Thyroid gland (tissue), 4 donors: ENCODE measurements around the gene COL26A1. TPM values are rescaled to one million over a fixed set of nuclear protein-coding genes. Genes with fewer than 3 reads are reported as not detected.
A peak's percentile ranks its signal among the peaks of the same experiment; 100 is the strongest.

Experiments used
- DNase-seq, 2 donors: peaks; one replicate each; pipeline ENCODE4 v3.0.0-alpha.2; 2019
- H3K27ac ChIP-seq, 3 donors: fragments of 200-600 bp; sonication (generic); 1 replicate in 2 of 3; 2 replicates in 1 of 3; pipeline ENCODE4 v1.5.1; 2016 to 2019; ENCODE audit warnings: mild to moderate bottlenecking in 1 of 3, moderate library complexity in 1 of 3
- H3K27me3 ChIP-seq: fragments of 200-600 bp; sonication (generic); one replicate; pipeline ENCODE4 v1.5.1; 2019
- H3K36me3 ChIP-seq, 2 donors: fragments of 200-600 bp; sonication (generic); one replicate each; pipeline ENCODE4 v1.5.1; 2016 to 2019
- H3K4me1 ChIP-seq, 2 donors: fragments of 200-600 bp; sonication (generic); one replicate each; pipeline ENCODE4 v1.5.1; 2017 to 2019
- H3K4me3 ChIP-seq, 3 donors: fragments of 200-600 bp; sonication (generic); replicated peaks in 1 of 3; 1 replicate in 2 of 3; 2 replicates in 1 of 3; pipeline ENCODE4 v1.5.1; 2016; ENCODE audit warnings: mild to moderate bottlenecking in 1 of 3
- H3K9me3 ChIP-seq: fragments of 200-600 bp; sonication (generic); one replicate; pipeline ENCODE4 v1.5.1; 2017
- CTCF ChIP-seq, 6 experiments: fragments of 200-600 bp in 3 of 6; fragments of 450-650 bp in 3 of 6; sonication (generic) in 3 of 6; IDR thresholded peaks; one replicate each; pipeline ENCODE4 v1.5.1; 2016 to 2019; ENCODE audit warnings: antibody characterized with exemption in 6 of 6, mild to moderate bottlenecking in 2 of 6, inconsistent platforms in 1 of 6, moderate library complexity in 1 of 6
- POLR2A ChIP-seq, 2 donors: fragments of 450-650 bp; IDR thresholded peaks; one replicate each; pipeline ENCODE4 v1.6.1; 2017; ENCODE audit warnings: antibody characterized with exemption in 2 of 2, mild to moderate bottlenecking in 2 of 2, moderate library complexity in 1 of 2
- WGBS, 2 donors: methylation state at CpG; one replicate each; pipeline ENCODE4 v1.1.5; 2017; 5-methylcytosine and 5-hydroxymethylcytosine counted together
- intact Hi-C: fragments of 100-400 bp; cut with DNase I; formaldehyde crosslinking; loops from one replicate; pipeline ENCODE4 v1.15.1; 2023
- total RNA-seq, 4 donors: library from RNA; depleted of rRNA; stranded (reverse); fragments of >200 nt; gene quantifications; one replicate each; pipeline ENCODE4 v1.2.3, GENCODE V29; 2016

The COL26A1 gene
- total RNA-seq, 4 donors from 2014 or later: not detected

DNA sequence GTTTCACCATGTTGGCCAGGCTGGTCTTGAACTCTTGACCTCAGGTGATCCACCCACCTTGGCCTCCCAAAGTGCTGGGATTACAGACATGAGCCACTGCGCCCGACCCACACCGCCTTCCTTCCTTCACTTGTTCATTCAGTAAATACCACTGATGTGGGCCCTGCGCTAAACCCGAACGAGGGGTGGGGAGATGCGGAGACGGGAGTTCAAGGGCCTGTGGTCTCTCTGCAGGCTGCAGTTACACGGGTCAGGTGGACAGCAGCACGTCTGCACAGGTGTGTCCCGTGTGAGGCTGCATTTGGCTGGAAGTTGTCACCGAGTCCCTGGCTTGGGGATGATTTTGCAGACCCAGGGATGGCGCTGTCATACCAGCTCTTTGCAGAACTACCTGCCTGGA, 38.1 kb downstream of the COL26A1 start:
- no peak for DNase-seq
- Histone ChIP-seq H3K27ac (no peak overlapping the region), H3K36me3 (no peaks in the 10 kb centered on the region), H3K9me3 (no peaks in the 10 kb centered on the region), H3K4me1 (peaks cover 5 to 7% of the 10 kb centered on the region in 2 donors), H3K27me3 (no peaks in the 10 kb centered on the region), H3K4me3 (no peak overlapping the region)
- WGBS, 2 donors: 85 to 90% methylated on average over 13 of the region's 13 CpGs
- intact Hi-C loops: no loop called here
- no peak for TF ChIP-seq CTCF (IDR thresholded peaks at IDR 0.05)

- 43 to 51% methylated on average over 7 of the region's 7 CpGs for WGBS, 2 donors
- Histone ChIP-seq H3K27ac (no peak overlapping the region), H3K27me3 (no peaks in the 10 kb centered on the region)
Measured at GRCh38 chr7:101401390-101402080, 38.9 kb downstream of the COL26A1 start.

GRCh38 chr7:101402081-101402779, 39.6 kb downstream of the COL26A1 start:
- no peaks in the 10 kb centered on the region for H3K36me3 ChIP-seq
- H3K27me3 ChIP-seq: no peaks in the 10 kb centered on the region
- intact Hi-C loops: no loop called here
- TF ChIP-seq CTCF (IDR thresholded peaks at IDR 0.05) (no peak), POLR2A (IDR thresholded peaks at IDR 0.05) (no peak)
- 13 to 23% methylated on average over 6 to 12 of the region's 12 CpGs for WGBS, 2 donors
- no peak overlapping the region for H3K27ac ChIP-seq
- H3K4me1 ChIP-seq: peaks cover 5 to 7% of the 10 kb centered on the region in 2 donors
- H3K4me3 ChIP-seq: no peak overlapping the region
- H3K9me3 ChIP-seq: no peaks in the 10 kb centered on the region
- DNase-seq: peak; percentile 67 to 81

More at GRCh38 chr7:101401390-101402080, 38.9 kb downstream of the COL26A1 start:
- DNase-seq: no peak
- intact Hi-C loops: no loop called here
- Histone ChIP-seq H3K36me3 (no peaks in the 10 kb centered on the region), H3K4me3 (no peak overlapping the region), H3K4me1 (peaks cover 5 to 7% of the 10 kb centered on the region in 2 donors), H3K9me3 (no peaks in the 10 kb centered on the region)
- no peak for TF ChIP-seq CTCF (IDR thresholded peaks at IDR 0.05)
- no peak for TF ChIP-seq POLR2A (IDR thresholded peaks at IDR 0.05)

- Histone ChIP-seq H3K4me1 (peaks cover 5 to 7% of the 10 kb centered on the region in 2 donors), H3K27ac (no peak overlapping the region), H3K9me3 (no peaks in the 10 kb centered on the region), H3K4me3 (no peak overlapping the region), H3K36me3 (no peaks in the 10 kb centered on the region), H3K27me3 (no peaks in the 10 kb centered on the region)
- TF ChIP-seq CTCF (IDR thresholded peaks at IDR 0.05) (no peak), POLR2A (IDR thresholded peaks at IDR 0.05) (no peak)
- 79 to 82% methylated on average over 5 of the region's 6 CpGs for WGBS, 2 donors
- DNase-seq: no peak
- intact Hi-C loops: no loop called here
Measured at GRCh38 chr7:101402835-101403234, 40.2 kb downstream of the COL26A1 start.

GRCh38 chr7:101405474-101406067, 42.9 kb downstream of the COL26A1 start:
- no peak overlapping the region for H3K4me3 ChIP-seq
- H3K27me3 ChIP-seq: no peaks in the 10 kb centered on the region

More at GRCh38 chr7:101405474-101406067, 42.9 kb downstream of the COL26A1 start:
- Histone ChIP-seq H3K9me3 (no peaks in the 10 kb centered on the region), H3K36me3 (no peaks in the 10 kb centered on the region), H3K4me1 (peaks cover 5 to 7% of the 10 kb centered on the region in 2 donors), H3K27ac (no peak overlapping the region)
- WGBS, 2 donors: 78 to 80% methylated on average over 16 of the region's 16 CpGs
- TF ChIP-seq CTCF (IDR thresholded peaks at IDR 0.05) (no peak), POLR2A (IDR thresholded peaks at IDR 0.05) (no peak)
- no peak for DNase-seq
- intact Hi-C loops: no loop called here
